ENCODE data around the gene BBX.

- no peak for TF ChIP-seq CTCF (IDR thresholded peaks at IDR 0.05)
- no peak for TF ChIP-seq POLR2AphosphoS5 (IDR thresholded peaks at IDR 0.05; ENCODE audit: insufficient read depth in 1 of 2, low read depth in 1 of 2)
- TF ChIP-seq POLR2A (IDR thresholded peaks at IDR 0.05) = no peak
Observed at GRCh38 chr3:107523539-107524325, 970 bp downstream of the BBX start.

All from vagina (tissue), 2 donors.